Measurements from ENCODE around the gene HDAC7. TPM values are rescaled to one million over a fixed set of nuclear protein-coding genes. Genes with fewer than 3 reads are reported as not detected.

The HDAC7 gene
- total RNA-seq, 5 donors from 2014 or later (not counting 1 experiment from before 2014, with no cell fraction given) = 142 to 192 (median 165) TPM

DNA sequence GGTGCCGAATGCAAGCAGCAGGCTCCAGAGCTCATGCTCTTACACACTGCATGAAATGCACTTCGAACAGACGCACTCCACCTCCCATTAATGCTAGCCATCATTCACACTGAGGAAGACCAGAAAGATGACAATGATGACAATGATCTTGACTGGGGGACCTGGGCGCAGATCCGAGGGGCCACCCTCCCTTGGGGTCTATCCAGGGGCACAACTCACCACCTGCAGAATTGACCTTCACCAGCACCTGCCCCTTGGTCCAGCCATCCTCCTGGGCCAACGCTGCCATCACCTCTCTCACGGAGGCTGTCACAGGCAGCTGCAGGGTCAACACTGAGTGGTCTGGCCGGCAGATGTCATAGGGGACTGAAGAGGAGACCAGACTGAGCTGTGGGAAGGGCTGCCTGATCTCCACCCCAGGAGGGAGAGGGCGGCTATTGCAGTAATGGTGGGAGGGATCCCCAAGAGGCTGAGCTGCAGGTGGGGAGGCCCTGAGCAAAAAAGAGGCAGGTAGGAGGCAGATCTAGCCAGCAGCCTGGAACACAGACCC is 76.3 kb downstream of the HDAC7 start:
- Mint-ChIP-seq H3K9me3 (no peaks in the 10 kb centered on the region), H3K4me1 (peaks cover 32 to 51% (median 39%) of the 10 kb centered on the region in 3 donors), H3K27ac (no peak overlapping the region), H3K4me3 (no peak overlapping the region), H3K27me3 (no peaks in the 10 kb centered on the region), H3K36me3 (no peaks in the 10 kb centered on the region)
- Histone ChIP-seq H3K4me3 (ENCODE audit: control insufficient read depth in 1 of 2, extremely low read depth in 1 of 2, low read length in 1 of 2) (no peak overlapping the region), H3K27me3 (replicated peaks in 1 of 2; ENCODE audit: control insufficient read depth in 2 of 2, extremely low read depth in 1 of 2, insufficient read depth in 2 of 2, low read length in 1 of 2) (peaks cover 0 to 43% of the 10 kb centered on the region in 2 experiments), H3K36me3 (ENCODE audit: control insufficient read depth in 2 of 2, extremely low read depth in 1 of 2, insufficient read depth in 1 of 2, low read length in 1 of 2) (no peaks in the 10 kb centered on the region), H3K27ac (ENCODE audit: low read length) (no peak overlapping the region), H3K9me3 (no peaks in the 10 kb centered on the region), H3K4me1 (ENCODE audit: control insufficient read depth in 1 of 2, extremely low read depth in 1 of 2, insufficient read depth in 2 of 2, low read length in 2 of 2) (peaks cover 9 to 29% of the 10 kb centered on the region in 2 experiments)
- ATAC-seq (replicated peaks in 1 of 4) (no peak), DNase-seq (no peak)
- CTCF ChIA-PET = interaction anchor here (0.6 to 6.1 kb wide), 48 partner anchors 10 to 1615 kb away, joined by 3 to 95 read pairs (median 4); partner anchors contain the start of genes RAPGEF3 (in 2 of the 2), ENDOU (in 1 of the 2), RPAP3 (in 1 of the 2) and SLC48A1 (in 1 of the 2)
- 83% methylated on average over 8 of the region's 9 CpGs for WGBS (ENCODE audit: insufficient coverage)
- POLR2A ChIA-PET = interaction anchor here in 1 of 2 donors (0.6 kb wide), 1 partner anchor 28 kb away, joined by 3 read pairs; no protein-coding TSS in a partner anchor

GRCh38 chr12:47742253-47742825 is 77.4 kb downstream of the HDAC7 start:
- H3K4me3 Mint-ChIP-seq = peak overlapping the region in 1 of 3 donors; percentile 42
- peak in 31 of 35 experiments; percentile 26 to 81 (median 56) for DNase-seq
- POLR2A ChIA-PET = no interaction called here

DNA sequence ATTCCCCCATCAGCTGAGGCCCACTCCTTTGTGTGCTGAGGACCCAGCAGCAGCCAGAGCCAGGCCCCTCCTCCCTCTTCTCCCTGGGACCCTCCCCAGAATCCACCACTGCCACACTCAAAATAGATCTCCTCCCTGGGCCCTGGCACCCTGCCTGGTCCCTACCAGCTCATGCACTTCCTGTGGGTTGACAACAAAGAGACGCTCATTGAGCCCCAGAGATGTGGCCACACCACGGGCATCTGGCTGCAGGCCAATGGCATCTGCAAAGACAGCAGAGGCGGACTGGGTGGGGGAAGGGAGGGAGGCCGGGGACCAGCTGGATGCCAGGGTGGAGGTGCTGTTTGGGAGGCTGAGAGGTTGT is 78.4 kb downstream of the HDAC7 start:
- DNase-seq = peak; percentile 47 to 82 (median 76)
- Mint-ChIP-seq H3K27me3 (no peaks in the 10 kb centered on the region), H3K4me1 (peaks cover 32 to 49% (median 39%) of the 10 kb centered on the region in 3 donors), H3K4me3 (peak overlapping the region; percentile 4 to 24 (median 10)), H3K36me3 (no peaks in the 10 kb centered on the region), H3K27ac (peak overlapping the region; percentile 35 to 64), H3K9me3 (no peaks in the 10 kb centered on the region)
- H3K27ac ChIP-seq (ENCODE audit: low read length) = no peak overlapping the region
- WGBS (ENCODE audit: insufficient coverage) = 0% methylated on average over 3 of the region's 4 CpGs
- CTCF ChIA-PET = interaction anchor here (0.6 to 6.1 kb wide), 43 partner anchors 8 to 1439 kb away, joined by 3 to 95 read pairs (median 5); partner anchors contain the start of genes RAPGEF3 (in 1 of the 2), RPAP3 (in 1 of the 2), SLC48A1 (in 1 of the 2) and TMEM106C (in 1 of the 2)
- no peaks in the 10 kb centered on the region for H3K9me3 ChIP-seq
- peaks cover 9 to 33% of the 10 kb centered on the region in 2 experiments for H3K4me1 ChIP-seq (ENCODE audit: control insufficient read depth in 1 of 2, extremely low read depth in 1 of 2, insufficient read depth in 2 of 2, low read length in 2 of 2)
- POLR2A ChIA-PET = interaction anchor here (0.5 to 0.9 kb wide), 3 partner anchors 25 to 208 kb away, joined by 3 to 4 read pairs (median 3); no protein-coding TSS in a partner anchor
- peak; percentile 62 to 81 (median 76) for ATAC-seq (replicated peaks in 1 of 4)
- no peak overlapping the region for H3K4me3 ChIP-seq (ENCODE audit: control insufficient read depth in 1 of 2, extremely low read depth in 1 of 2, low read length in 1 of 2)
- H3K27me3 ChIP-seq (replicated peaks in 1 of 2; ENCODE audit: control insufficient read depth in 2 of 2, extremely low read depth in 1 of 2, insufficient read depth in 2 of 2, low read length in 1 of 2) = peaks cover 0 to 28% of the 10 kb centered on the region in 2 experiments
- no peaks in the 10 kb centered on the region for H3K36me3 ChIP-seq (ENCODE audit: control insufficient read depth in 2 of 2, extremely low read depth in 1 of 2, insufficient read depth in 1 of 2, low read length in 1 of 2)

More at GRCh38 chr12:47742253-47742825, 77.4 kb downstream of the HDAC7 start:
- peaks cover 9 to 33% of the 10 kb centered on the region in 2 experiments for H3K4me1 ChIP-seq (ENCODE audit: control insufficient read depth in 1 of 2, extremely low read depth in 1 of 2, insufficient read depth in 2 of 2, low read length in 2 of 2)
- Mint-ChIP-seq H3K27me3 (no peaks in the 10 kb centered on the region), H3K4me1 (peaks cover 32 to 51% (median 39%) of the 10 kb centered on the region in 3 donors), H3K9me3 (no peaks in the 10 kb centered on the region), H3K27ac (peak overlapping the region in 1 of 2 donors; percentile 51), H3K36me3 (no peaks in the 10 kb centered on the region)
- peaks cover 0 to 35% of the 10 kb centered on the region in 2 experiments for H3K27me3 ChIP-seq (replicated peaks in 1 of 2; ENCODE audit: control insufficient read depth in 2 of 2, extremely low read depth in 1 of 2, insufficient read depth in 2 of 2, low read length in 1 of 2)
- CTCF ChIA-PET = interaction anchor here (0.5 to 6.1 kb wide), 48 partner anchors 9 to 387 kb away, joined by 3 to 95 read pairs (median 5); partner anchors contain the start of genes ENDOU (in 1 of the 2), RAPGEF3 (in 1 of the 2), RPAP3 (in 1 of the 2) and SLC48A1 (in 1 of the 2)
- no peaks in the 10 kb centered on the region for H3K36me3 ChIP-seq (ENCODE audit: control insufficient read depth in 2 of 2, extremely low read depth in 1 of 2, insufficient read depth in 1 of 2, low read length in 1 of 2)
- no peak overlapping the region for H3K27ac ChIP-seq (ENCODE audit: low read length)
- WGBS (ENCODE audit: insufficient coverage) = 81% methylated on average over 3 of the region's 7 CpGs
- no peaks in the 10 kb centered on the region for H3K9me3 ChIP-seq
- peak in 2 of 4 experiments; percentile 30 to 36 for ATAC-seq (replicated peaks in 1 of 4)
- no peak overlapping the region for H3K4me3 ChIP-seq (ENCODE audit: control insufficient read depth in 1 of 2, extremely low read depth in 1 of 2, low read length in 1 of 2)

DNA sequence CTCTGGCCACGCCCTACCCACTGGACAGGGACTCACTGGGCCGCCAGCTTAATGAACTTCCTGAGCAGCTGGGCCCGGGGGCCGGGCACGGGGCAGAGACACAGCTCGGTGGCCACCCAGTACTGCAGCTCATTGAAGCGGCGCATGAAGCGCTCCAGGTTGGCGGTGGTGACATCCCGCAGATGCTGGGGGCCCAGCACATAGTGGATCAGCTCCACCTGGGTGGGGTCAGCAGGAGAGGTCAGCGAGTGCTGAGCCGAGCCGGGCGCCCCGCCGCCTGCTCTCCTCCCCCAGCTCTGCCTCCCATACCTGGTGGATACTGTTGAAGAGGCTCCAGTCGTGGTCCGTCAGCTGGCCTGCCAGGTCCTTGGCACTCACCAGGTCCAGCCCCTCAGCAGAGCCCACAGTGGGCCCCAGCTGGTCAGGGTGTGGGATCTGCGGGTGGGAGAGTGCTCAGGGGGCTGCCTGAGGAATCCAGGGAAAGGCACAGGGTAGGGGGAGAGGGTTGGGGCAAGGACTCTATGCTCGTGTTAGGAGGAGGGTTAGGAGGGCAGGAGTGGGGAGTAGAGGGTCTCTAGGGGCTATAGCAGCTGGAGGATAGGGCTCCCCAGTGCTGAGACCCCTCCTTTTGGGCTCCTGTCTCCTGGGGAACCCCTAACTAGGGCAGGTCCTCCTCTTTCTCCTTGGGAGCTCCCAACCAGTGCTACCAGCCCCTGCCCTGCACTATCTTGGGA is 78.9 kb downstream of the HDAC7 start:
- 75% methylated on average over 16 of the region's 21 CpGs for WGBS (ENCODE audit: insufficient coverage)
- no peak overlapping the region for H3K4me3 ChIP-seq (ENCODE audit: control insufficient read depth in 1 of 2, extremely low read depth in 1 of 2, low read length in 1 of 2)
- no peaks in the 10 kb centered on the region for H3K9me3 Mint-ChIP-seq
- H3K36me3 ChIP-seq (ENCODE audit: control insufficient read depth in 2 of 2, extremely low read depth in 1 of 2, insufficient read depth in 1 of 2, low read length in 1 of 2) = no peaks in the 10 kb centered on the region
- H3K36me3 Mint-ChIP-seq = no peaks in the 10 kb centered on the region
- ATAC-seq (replicated peaks in 1 of 4) (no peak), DNase-seq (no peak)
- ChIA-PET POLR2A (interaction anchor here (0.5 to 0.9 kb wide), 3 partner anchors 26 to 220 kb away, joined by 3 to 4 read pairs (median 3); no protein-coding TSS in a partner anchor), CTCF (interaction anchor here (0.6 to 6.1 kb wide), 28 partner anchors 11 to 1438 kb away, joined by 3 to 95 read pairs (median 6); partner anchors contain the start of genes RAPGEF3 (in 1 of the 2), RPAP3 (in 1 of the 2) and VDR (in 1 of the 2))
- peak overlapping the region; percentile 4 to 24 (median 10) for H3K4me3 Mint-ChIP-seq
- peaks cover 0 to 22% of the 10 kb centered on the region in 2 experiments for H3K27me3 ChIP-seq (replicated peaks in 1 of 2; ENCODE audit: control insufficient read depth in 2 of 2, extremely low read depth in 1 of 2, insufficient read depth in 2 of 2, low read length in 1 of 2)
- peaks cover 32 to 49% (median 39%) of the 10 kb centered on the region in 3 donors for H3K4me1 Mint-ChIP-seq
- H3K27ac Mint-ChIP-seq = peak overlapping the region; percentile 35 to 64
- H3K27ac ChIP-seq (ENCODE audit: low read length) = no peak overlapping the region
- H3K4me1 ChIP-seq (ENCODE audit: control insufficient read depth in 1 of 2, extremely low read depth in 1 of 2, insufficient read depth in 2 of 2, low read length in 2 of 2) = peaks cover 9 to 33% of the 10 kb centered on the region in 2 experiments
- no peaks in the 10 kb centered on the region for H3K27me3 Mint-ChIP-seq
- H3K9me3 ChIP-seq = no peaks in the 10 kb centered on the region

GRCh38 chr12:47739979-47740378 is 79.7 kb downstream of the HDAC7 start:
- no peak for ATAC-seq (replicated peaks in 1 of 4)
- WGBS (ENCODE audit: insufficient coverage) = 81% methylated on average over 9 of the region's 12 CpGs

More at GRCh38 chr12:47739979-47740378, 79.7 kb downstream of the HDAC7 start:
- peak overlapping the region; percentile 23 to 28 for H3K27ac Mint-ChIP-seq
- CTCF ChIA-PET = interaction anchor here (0.6 to 6.1 kb wide), 5 partner anchors 17 to 1364 kb away, joined by 3 to 95 read pairs (median 67); partner anchors contain the start of gene RAPGEF3 (in 1 of the 2)
- no peaks in the 10 kb centered on the region for H3K27me3 Mint-ChIP-seq
- peak overlapping the region in 2 of 3 donors; percentile 9 to 24 for H3K4me3 Mint-ChIP-seq
- no peak overlapping the region for H3K27ac ChIP-seq (ENCODE audit: low read length)
- POLR2A ChIA-PET = interaction anchor here in 1 of 2 donors (0.5 kb wide), 1 partner anchor 221 kb away, joined by 4 read pairs; no protein-coding TSS in a partner anchor
- no peaks in the 10 kb centered on the region for H3K36me3 ChIP-seq (ENCODE audit: control insufficient read depth in 2 of 2, extremely low read depth in 1 of 2, insufficient read depth in 1 of 2, low read length in 1 of 2)
- peaks cover 9 to 33% of the 10 kb centered on the region in 2 experiments for H3K4me1 ChIP-seq (ENCODE audit: control insufficient read depth in 1 of 2, extremely low read depth in 1 of 2, insufficient read depth in 2 of 2, low read length in 2 of 2)
- no peaks in the 10 kb centered on the region for H3K9me3 ChIP-seq
- H3K27me3 ChIP-seq (replicated peaks in 1 of 2; ENCODE audit: control insufficient read depth in 2 of 2, extremely low read depth in 1 of 2, insufficient read depth in 2 of 2, low read length in 1 of 2) = peaks cover 0 to 15% of the 10 kb centered on the region in 2 experiments
- no peaks in the 10 kb centered on the region for H3K9me3 Mint-ChIP-seq
- H3K4me3 ChIP-seq (ENCODE audit: control insufficient read depth in 1 of 2, extremely low read depth in 1 of 2, low read length in 1 of 2) = no peak overlapping the region
- no peaks in the 10 kb centered on the region for H3K36me3 Mint-ChIP-seq
- DNase-seq = no peak
- peaks cover 32 to 49% (median 39%) of the 10 kb centered on the region in 3 donors for H3K4me1 Mint-ChIP-seq
